Measurements from ENCODE around the gene DOCK8. TPM values are rescaled to one million over a fixed set of nuclear protein-coding genes. Genes with fewer than 3 reads are reported as not detected.

DOCK8 gene
- total RNA-seq, 1 experiment from 2014 or later = 15.2 TPM

- CTCF ChIA-PET = no interaction called here
- no peaks in the 10 kb centered on the region for H3K27me3 Mint-ChIP-seq (ENCODE audit: insufficient read depth, unreplicated experiment)
These were observed 104.0 kb downstream of the DOCK8 start for GRCh38 chr9:318646-319045.

GRCh38 chr9:324971-325370 is 110.3 kb downstream of the DOCK8 start:
- Mint-ChIP-seq H3K9me3 (ENCODE audit: unreplicated experiment) (no peaks in the 10 kb centered on the region), H3K27me3 (ENCODE audit: insufficient read depth, unreplicated experiment) (no peaks in the 10 kb centered on the region), H3K27ac (ENCODE audit: unreplicated experiment) (no peak overlapping the region), H3K4me1 (ENCODE audit: low read depth, unreplicated experiment) (no peaks in the 10 kb centered on the region), H3K4me3 (ENCODE audit: unreplicated experiment) (no peak overlapping the region), H3K36me3 (ENCODE audit: insufficient read depth, unreplicated experiment) (no peaks in the 10 kb centered on the region)
- H3K9me3 ChIP-seq = no peaks in the 10 kb centered on the region
- intact Hi-C loops (cut with micrococcal nuclease; ENCODE audit: unreplicated experiment) = no loop called here
- H3K4me1 ChIP-seq = no peaks in the 10 kb centered on the region
- no TSS peak for BruUV-seq (replicated peaks)
- no peaks in the 10 kb centered on the region for H3K27me3 ChIP-seq (replicated peaks; ENCODE audit: control insufficient read depth, insufficient read depth, low read length)
- H3K4me3 ChIP-seq (ENCODE audit: low read depth, low read length) = no peak overlapping the region
- ChIA-PET POLR2A (no interaction called here), CTCF (no interaction called here)
- TF ChIP-seq, protein P1, sequence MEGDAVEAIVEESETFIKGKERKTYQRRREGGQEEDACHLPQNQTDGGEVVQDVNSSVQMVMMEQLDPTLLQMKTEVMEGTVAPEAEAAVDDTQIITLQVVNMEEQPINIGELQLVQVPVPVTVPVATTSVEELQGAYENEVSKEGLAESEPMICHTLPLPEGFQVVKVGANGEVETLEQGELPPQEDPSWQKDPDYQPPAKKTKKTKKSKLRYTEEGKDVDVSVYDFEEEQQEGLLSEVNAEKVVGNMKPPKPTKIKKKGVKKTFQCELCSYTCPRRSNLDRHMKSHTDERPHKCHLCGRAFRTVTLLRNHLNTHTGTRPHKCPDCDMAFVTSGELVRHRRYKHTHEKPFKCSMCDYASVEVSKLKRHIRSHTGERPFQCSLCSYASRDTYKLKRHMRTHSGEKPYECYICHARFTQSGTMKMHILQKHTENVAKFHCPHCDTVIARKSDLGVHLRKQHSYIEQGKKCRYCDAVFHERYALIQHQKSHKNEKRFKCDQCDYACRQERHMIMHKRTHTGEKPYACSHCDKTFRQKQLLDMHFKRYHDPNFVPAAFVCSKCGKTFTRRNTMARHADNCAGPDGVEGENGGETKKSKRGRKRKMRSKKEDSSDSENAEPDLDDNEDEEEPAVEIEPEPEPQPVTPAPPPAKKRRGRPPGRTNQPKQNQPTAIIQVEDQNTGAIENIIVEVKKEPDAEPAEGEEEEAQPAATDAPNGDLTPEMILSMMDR (IDR thresholded peaks at IDR 0.05; ENCODE audit: insufficient read depth in 1 of 2, low read depth in 1 of 2, low read length in 1 of 2, severe bottlenecking in 1 of 2, unreplicated experiment in 1 of 2) = no peak
- DNase-seq = no peak
- H3K36me3 ChIP-seq (ENCODE audit: control insufficient read depth, insufficient read depth, low read length) = no peaks in the 10 kb centered on the region

More at GRCh38 chr9:318646-319045, 104.0 kb downstream of the DOCK8 start:
- no TSS peak for BruUV-seq (replicated peaks)
- TF ChIP-seq, protein P1 (IDR thresholded peaks at IDR 0.05; ENCODE audit: insufficient read depth in 1 of 2, low read depth in 1 of 2, low read length in 1 of 2, severe bottlenecking in 1 of 2, unreplicated experiment in 1 of 2) = no peak
- no peaks in the 10 kb centered on the region for H3K9me3 Mint-ChIP-seq (ENCODE audit: unreplicated experiment)
- no peaks in the 10 kb centered on the region for H3K4me1 Mint-ChIP-seq (ENCODE audit: low read depth, unreplicated experiment)
- H3K4me3 Mint-ChIP-seq (ENCODE audit: unreplicated experiment) = no peak overlapping the region
- no peak overlapping the region for H3K4me3 ChIP-seq (ENCODE audit: low read depth, low read length)
- no peaks in the 10 kb centered on the region for H3K4me1 ChIP-seq
- no peaks in the 10 kb centered on the region for H3K36me3 Mint-ChIP-seq (ENCODE audit: insufficient read depth, unreplicated experiment)
- no peaks in the 10 kb centered on the region for H3K9me3 ChIP-seq
- H3K36me3 ChIP-seq (ENCODE audit: control insufficient read depth, insufficient read depth, low read length) = no peaks in the 10 kb centered on the region; the same call in 1 of the 2 replicates
- no peak overlapping the region for H3K27ac Mint-ChIP-seq (ENCODE audit: unreplicated experiment)
- intact Hi-C loops (cut with micrococcal nuclease; ENCODE audit: unreplicated experiment) = no loop called here
- no peaks in the 10 kb centered on the region for H3K27me3 ChIP-seq (replicated peaks; ENCODE audit: control insufficient read depth, insufficient read depth, low read length)
- DNase-seq = no peak
- POLR2A ChIA-PET = no interaction called here

- no peaks in the 10 kb centered on the region for H3K27me3 Mint-ChIP-seq (ENCODE audit: insufficient read depth, unreplicated experiment)
- H3K9me3 Mint-ChIP-seq (ENCODE audit: unreplicated experiment) = no peaks in the 10 kb centered on the region
- H3K27ac Mint-ChIP-seq (ENCODE audit: unreplicated experiment) = no peak overlapping the region
- peaks cover 7% of the 10 kb centered on the region for H3K4me1 Mint-ChIP-seq (ENCODE audit: low read depth, unreplicated experiment)
- ChIA-PET POLR2A (no interaction called here), CTCF (no interaction called here)
- Histone ChIP-seq H3K9me3 (no peaks in the 10 kb centered on the region), H3K4me1 (no peaks in the 10 kb centered on the region), H3K4me3 (ENCODE audit: low read depth, low read length) (no peak overlapping the region), H3K27me3 (replicated peaks; ENCODE audit: control insufficient read depth, insufficient read depth, low read length) (no peaks in the 10 kb centered on the region), H3K36me3 (ENCODE audit: control insufficient read depth, insufficient read depth, low read length) (no peaks in the 10 kb centered on the region)
- no peak overlapping the region for H3K4me3 Mint-ChIP-seq (ENCODE audit: unreplicated experiment)
- no peak for DNase-seq
- BruUV-seq (replicated peaks) = no TSS peak
- TF ChIP-seq, protein P1 (IDR thresholded peaks at IDR 0.05; ENCODE audit: insufficient read depth in 1 of 2, low read depth in 1 of 2, low read length in 1 of 2, severe bottlenecking in 1 of 2, unreplicated experiment in 1 of 2) = no peak
- intact Hi-C loops (cut with micrococcal nuclease; ENCODE audit: unreplicated experiment) = loop anchor here (1.0 kb wide), 1 partner anchor 11 kb away; no protein-coding TSS in a partner anchor
- no peaks in the 10 kb centered on the region for H3K36me3 Mint-ChIP-seq (ENCODE audit: insufficient read depth, unreplicated experiment)
These were observed 112.0 kb downstream of the DOCK8 start for GRCh38 chr9:326667-327066.

Measured in Caco-2 (cell line).